Ishikawa (cell line): ENCODE measurements around the gene PCDHGA6.

Source experiments
- CREB1 ChIP-seq: IDR thresholded peaks from 2 replicates; pipeline ENCODE4 v1.6.1; 2012; ENCODE audit warnings: low read depth
- EGR1 ChIP-seq: IDR thresholded peaks from 2 replicates; pipeline ENCODE4 v1.6.1; 2012
- EP300 ChIP-seq: IDR thresholded peaks from 2 replicates; pipeline ENCODE4 v1.6.1; 2012; ENCODE audit warnings: borderline replicate concordance
- TF ChIP-seq, protein P1 (sequence below): IDR thresholded peaks from 2 replicates; pipeline ENCODE4 v1.6.1; 2012
- TF ChIP-seq, protein P2 (sequence below): IDR thresholded peaks from 2 replicates; pipeline ENCODE4 v1.6.1; 2012; ENCODE audit warnings: low read depth, mild to moderate bottlenecking

DNA sequence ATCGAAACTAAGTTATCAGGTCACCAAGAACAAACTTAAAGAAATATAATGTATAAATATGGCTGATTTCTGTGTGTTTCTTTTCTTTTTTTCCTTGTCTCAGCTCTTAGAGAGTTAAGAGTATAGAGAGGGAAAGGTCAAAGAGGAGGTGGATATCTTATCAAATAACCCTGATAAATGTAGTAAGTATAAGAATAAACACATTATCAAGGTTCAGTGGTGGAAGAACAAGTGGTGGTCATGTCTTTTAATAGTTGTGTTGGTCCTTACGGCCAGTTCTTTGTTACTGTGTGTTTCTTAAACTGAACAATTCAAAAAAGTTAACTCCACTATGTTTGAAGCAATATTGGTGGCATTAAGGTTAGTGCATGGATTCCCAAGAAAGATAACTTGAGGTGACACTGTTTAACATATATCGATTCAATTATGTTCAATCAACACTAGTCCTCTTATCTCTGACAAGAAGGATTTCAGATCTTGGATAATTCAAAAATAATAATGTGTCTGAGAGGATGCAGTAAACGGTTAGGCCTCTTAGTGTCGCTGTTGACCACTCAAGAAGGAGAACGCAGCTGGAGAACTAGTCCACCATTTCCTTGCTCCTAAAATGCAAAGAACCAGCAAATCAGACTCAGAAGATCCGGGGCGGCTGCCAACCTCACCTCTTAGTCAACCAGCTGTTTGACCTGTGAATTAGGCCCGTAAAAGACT, 30.3 kb upstream of the PCDHGA6 start, which contains the start of gene PCDHGA3:
- TF ChIP-seq EGR1 (no peak), EP300 (no peak), CREB1 (no peak)
- TF ChIP-seq, protein P1, sequence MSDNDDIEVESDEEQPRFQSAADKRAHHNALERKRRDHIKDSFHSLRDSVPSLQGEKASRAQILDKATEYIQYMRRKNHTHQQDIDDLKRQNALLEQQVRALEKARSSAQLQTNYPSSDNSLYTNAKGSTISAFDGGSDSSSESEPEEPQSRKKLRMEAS, result no peak
- TF ChIP-seq, protein P2, sequence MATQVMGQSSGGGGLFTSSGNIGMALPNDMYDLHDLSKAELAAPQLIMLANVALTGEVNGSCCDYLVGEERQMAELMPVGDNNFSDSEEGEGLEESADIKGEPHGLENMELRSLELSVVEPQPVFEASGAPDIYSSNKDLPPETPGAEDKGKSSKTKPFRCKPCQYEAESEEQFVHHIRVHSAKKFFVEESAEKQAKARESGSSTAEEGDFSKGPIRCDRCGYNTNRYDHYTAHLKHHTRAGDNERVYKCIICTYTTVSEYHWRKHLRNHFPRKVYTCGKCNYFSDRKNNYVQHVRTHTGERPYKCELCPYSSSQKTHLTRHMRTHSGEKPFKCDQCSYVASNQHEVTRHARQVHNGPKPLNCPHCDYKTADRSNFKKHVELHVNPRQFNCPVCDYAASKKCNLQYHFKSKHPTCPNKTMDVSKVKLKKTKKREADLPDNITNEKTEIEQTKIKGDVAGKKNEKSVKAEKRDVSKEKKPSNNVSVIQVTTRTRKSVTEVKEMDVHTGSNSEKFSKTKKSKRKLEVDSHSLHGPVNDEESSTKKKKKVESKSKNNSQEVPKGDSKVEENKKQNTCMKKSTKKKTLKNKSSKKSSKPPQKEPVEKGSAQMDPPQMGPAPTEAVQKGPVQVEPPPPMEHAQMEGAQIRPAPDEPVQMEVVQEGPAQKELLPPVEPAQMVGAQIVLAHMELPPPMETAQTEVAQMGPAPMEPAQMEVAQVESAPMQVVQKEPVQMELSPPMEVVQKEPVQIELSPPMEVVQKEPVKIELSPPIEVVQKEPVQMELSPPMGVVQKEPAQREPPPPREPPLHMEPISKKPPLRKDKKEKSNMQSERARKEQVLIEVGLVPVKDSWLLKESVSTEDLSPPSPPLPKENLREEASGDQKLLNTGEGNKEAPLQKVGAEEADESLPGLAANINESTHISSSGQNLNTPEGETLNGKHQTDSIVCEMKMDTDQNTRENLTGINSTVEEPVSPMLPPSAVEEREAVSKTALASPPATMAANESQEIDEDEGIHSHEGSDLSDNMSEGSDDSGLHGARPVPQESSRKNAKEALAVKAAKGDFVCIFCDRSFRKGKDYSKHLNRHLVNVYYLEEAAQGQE, result no peak
